ENCODE results near the gene CEND1. TPM values are rescaled to one million over a fixed set of nuclear protein-coding genes. Genes with fewer than 3 reads are reported as not detected.

Gene CEND1
- total RNA-seq, 1 donor from 2014 or later: 3.8 TPM

GRCh38 chr11:777288-778255 lies 12.3 kb downstream of the CEND1 start, which contains the start of gene GATD1:
Gene GATD1, minus strand, starts transcription at chr11:777487. Its CDS starts 25 bp downstream, at chr11:777462.
- intact Hi-C loops (cut with micrococcal nuclease): loop anchor here (1.0 to 2.0 kb wide), 3 partner anchors 13 to 32 kb away; partner anchors contain the start of genes CEND1 and RPLP2
- no peaks in the 10 kb centered on the region for H3K9me3 Mint-ChIP-seq
- DNase-seq: peak; percentile 99
- peak within 1 kb of the TSS; percentile 85 for H3K27ac Mint-ChIP-seq
- peaks cover 19% of the 10 kb centered on the region for H3K36me3 Mint-ChIP-seq (ENCODE audit: low read depth)
- H3K4me1 Mint-ChIP-seq: peaks cover 18% of the 10 kb centered on the region
- H3K4me3 Mint-ChIP-seq: peak within 1 kb of the TSS; percentile 92
- H3K27me3 Mint-ChIP-seq: no peaks in the 10 kb centered on the region

- DNase-seq: no peak
Observed at GRCh38 chr11:776561-777287, 13.2 kb downstream of the CEND1 start.

GRCh38 chr11:776263-776560 lies 13.7 kb downstream of the CEND1 start:
- Mint-ChIP-seq H3K9me3 (no peaks in the 10 kb centered on the region), H3K27me3 (no peaks in the 10 kb centered on the region), H3K4me1 (peaks cover 18% of the 10 kb centered on the region), H3K4me3 (peak overlapping the region; percentile 92), H3K36me3 (ENCODE audit: low read depth) (peaks cover 18% of the 10 kb centered on the region), H3K27ac (peak overlapping the region; percentile 85)
- intact Hi-C loops (cut with micrococcal nuclease): loop anchor here (2.0 kb wide), 1 partner anchor 21 kb away; no protein-coding TSS in a partner anchor
- DNase-seq: no peak

More at GRCh38 chr11:776561-777287, 13.2 kb downstream of the CEND1 start:
- Mint-ChIP-seq H3K36me3 (ENCODE audit: low read depth) (peaks cover 19% of the 10 kb centered on the region), H3K27ac (peak overlapping the region; percentile 85), H3K4me1 (peaks cover 18% of the 10 kb centered on the region), H3K4me3 (peak overlapping the region; percentile 92), H3K9me3 (no peaks in the 10 kb centered on the region), H3K27me3 (no peaks in the 10 kb centered on the region)
- intact Hi-C loops (cut with micrococcal nuclease): loop anchor here (1.0 to 2.0 kb wide), 3 partner anchors 14 to 33 kb away; partner anchors contain the start of genes CEND1 and RPLP2

GRCh38 chr11:774873-775592 lies 14.9 kb downstream of the CEND1 start:
- Mint-ChIP-seq H3K27ac (peak overlapping the region; percentile 64), H3K27me3 (no peaks in the 10 kb centered on the region), H3K36me3 (ENCODE audit: low read depth) (peaks cover 19% of the 10 kb centered on the region), H3K4me3 (peak overlapping the region; percentile 71), H3K9me3 (no peaks in the 10 kb centered on the region), H3K4me1 (peaks cover 15% of the 10 kb centered on the region)
- intact Hi-C loops (cut with micrococcal nuclease): no loop called here
- peak; percentile 57 for DNase-seq

GRCh38 chr11:773830-774229 lies 16.1 kb downstream of the CEND1 start:
- H3K9me3 Mint-ChIP-seq: no peaks in the 10 kb centered on the region

GRCh38 chr11:773425-773824 lies 16.5 kb downstream of the CEND1 start:
- H3K9me3 Mint-ChIP-seq: no peaks in the 10 kb centered on the region
- H3K4me3 Mint-ChIP-seq: no peak overlapping the region
- intact Hi-C loops (cut with micrococcal nuclease): no loop called here
- peaks cover 10% of the 10 kb centered on the region for H3K4me1 Mint-ChIP-seq
- H3K27ac Mint-ChIP-seq: no peak overlapping the region
- DNase-seq: no peak
- H3K36me3 Mint-ChIP-seq (ENCODE audit: low read depth): peaks cover 19% of the 10 kb centered on the region
- H3K27me3 Mint-ChIP-seq: no peaks in the 10 kb centered on the region

More at GRCh38 chr11:773830-774229, 16.1 kb downstream of the CEND1 start:
- no peak overlapping the region for H3K27ac Mint-ChIP-seq
- peak; percentile 55 for DNase-seq
- intact Hi-C loops (cut with micrococcal nuclease): no loop called here
- H3K36me3 Mint-ChIP-seq (ENCODE audit: low read depth): peaks cover 19% of the 10 kb centered on the region
- no peaks in the 10 kb centered on the region for H3K27me3 Mint-ChIP-seq
- H3K4me1 Mint-ChIP-seq: peaks cover 11% of the 10 kb centered on the region
- H3K4me3 Mint-ChIP-seq: no peak overlapping the region

GRCh38 chr11:772429-773390 lies 17.2 kb downstream of the CEND1 start:
- Mint-ChIP-seq H3K4me1 (peaks cover 10% of the 10 kb centered on the region), H3K36me3 (ENCODE audit: low read depth) (peaks cover 15% of the 10 kb centered on the region), H3K27me3 (no peaks in the 10 kb centered on the region), H3K9me3 (no peaks in the 10 kb centered on the region), H3K4me3 (no peak overlapping the region), H3K27ac (no peak overlapping the region)
- peak; percentile 54 for DNase-seq
- intact Hi-C loops (cut with micrococcal nuclease): no loop called here

- DNase-seq: no peak
- Mint-ChIP-seq H3K36me3 (ENCODE audit: low read depth) (peaks cover 24% of the 10 kb centered on the region), H3K27me3 (no peaks in the 10 kb centered on the region), H3K27ac (no peak overlapping the region), H3K4me3 (no peak overlapping the region), H3K4me1 (peaks cover 15% of the 10 kb centered on the region), H3K9me3 (no peaks in the 10 kb centered on the region)
- intact Hi-C loops (cut with micrococcal nuclease): no loop called here
Observed at GRCh38 chr11:771617-772204, 18.2 kb downstream of the CEND1 start.

GRCh38 chr11:770642-771616 lies 19.0 kb downstream of the CEND1 start:
- Mint-ChIP-seq H3K9me3 (no peaks in the 10 kb centered on the region), H3K4me1 (peaks cover 12% of the 10 kb centered on the region), H3K4me3 (no peak overlapping the region), H3K36me3 (ENCODE audit: low read depth) (peaks cover 24% of the 10 kb centered on the region), H3K27ac (no peak overlapping the region), H3K27me3 (no peaks in the 10 kb centered on the region)
- intact Hi-C loops (cut with micrococcal nuclease): no loop called here
- DNase-seq: peak; percentile 55

GRCh38 chr11:769887-770641 lies 19.8 kb downstream of the CEND1 start:
- Mint-ChIP-seq H3K36me3 (ENCODE audit: low read depth) (peaks cover 26% of the 10 kb centered on the region), H3K27me3 (no peaks in the 10 kb centered on the region), H3K27ac (no peak overlapping the region), H3K4me1 (peaks cover 8% of the 10 kb centered on the region), H3K9me3 (no peaks in the 10 kb centered on the region), H3K4me3 (no peak overlapping the region)
- no peak for DNase-seq
- intact Hi-C loops (cut with micrococcal nuclease): no loop called here

- DNase-seq: no peak
- Mint-ChIP-seq H3K27ac (no peak overlapping the region), H3K36me3 (ENCODE audit: low read depth) (peaks cover 40% of the 10 kb centered on the region), H3K4me1 (peaks cover 9% of the 10 kb centered on the region), H3K4me3 (no peak overlapping the region), H3K9me3 (no peaks in the 10 kb centered on the region), H3K27me3 (no peaks in the 10 kb centered on the region)
- intact Hi-C loops (cut with micrococcal nuclease): no loop called here
Observed at GRCh38 chr11:767238-767637, 22.7 kb downstream of the CEND1 start.

All from activated CD4-positive, alpha-beta T cell treated with anti-CD3 and anti-CD28 coated beads, Interleukin-2, amount 10 ng/mL, durations not matched to agents 24 days and 14 days (primary cell).